GM04503 (cell line): ENCODE results near the gene CABYR.

Experiments
- DNase-seq: peaks from one replicate; pipeline ENCODE4 v3.0.0-alpha.2; 2012; ENCODE audit warnings: low read depth

Gene CABYR

DNA sequence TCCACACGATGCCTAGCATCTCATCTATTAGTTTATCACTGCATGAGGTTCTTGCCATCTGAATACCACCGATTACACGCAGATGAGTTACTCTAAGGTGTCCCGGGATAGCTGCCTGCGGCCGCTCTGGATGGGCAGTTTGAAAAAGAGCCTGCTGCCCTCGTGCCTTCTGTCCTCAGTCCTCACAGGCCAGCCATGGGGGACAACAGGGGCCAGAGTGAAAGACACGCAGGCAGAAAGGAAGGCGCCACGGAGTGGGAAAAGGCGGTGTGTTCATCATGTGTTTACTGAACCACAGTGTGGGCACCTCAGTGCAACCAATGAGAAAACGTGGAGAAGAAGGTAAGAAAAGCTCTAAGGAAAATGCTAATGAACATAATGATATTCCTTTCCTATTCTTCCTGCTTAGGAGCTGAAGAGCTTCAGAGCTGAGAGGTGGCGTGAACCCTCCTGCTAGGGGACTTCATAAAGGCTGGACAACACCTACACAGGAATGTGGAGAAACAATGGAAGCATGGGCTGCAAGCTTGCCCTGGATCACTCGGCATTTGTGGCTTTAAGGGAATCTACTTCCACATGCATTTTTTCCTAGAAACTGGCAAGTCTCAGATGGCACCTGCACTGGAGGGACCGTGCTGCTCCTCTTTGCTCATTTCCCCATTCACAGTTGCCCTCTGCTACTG lies 50.9 kb downstream of the CABYR start:
- DNase-seq, result no peak

- no peak for DNase-seq
Measured at GRCh38 chr18:24190590-24190989, 51.7 kb downstream of the CABYR start.

DNA sequence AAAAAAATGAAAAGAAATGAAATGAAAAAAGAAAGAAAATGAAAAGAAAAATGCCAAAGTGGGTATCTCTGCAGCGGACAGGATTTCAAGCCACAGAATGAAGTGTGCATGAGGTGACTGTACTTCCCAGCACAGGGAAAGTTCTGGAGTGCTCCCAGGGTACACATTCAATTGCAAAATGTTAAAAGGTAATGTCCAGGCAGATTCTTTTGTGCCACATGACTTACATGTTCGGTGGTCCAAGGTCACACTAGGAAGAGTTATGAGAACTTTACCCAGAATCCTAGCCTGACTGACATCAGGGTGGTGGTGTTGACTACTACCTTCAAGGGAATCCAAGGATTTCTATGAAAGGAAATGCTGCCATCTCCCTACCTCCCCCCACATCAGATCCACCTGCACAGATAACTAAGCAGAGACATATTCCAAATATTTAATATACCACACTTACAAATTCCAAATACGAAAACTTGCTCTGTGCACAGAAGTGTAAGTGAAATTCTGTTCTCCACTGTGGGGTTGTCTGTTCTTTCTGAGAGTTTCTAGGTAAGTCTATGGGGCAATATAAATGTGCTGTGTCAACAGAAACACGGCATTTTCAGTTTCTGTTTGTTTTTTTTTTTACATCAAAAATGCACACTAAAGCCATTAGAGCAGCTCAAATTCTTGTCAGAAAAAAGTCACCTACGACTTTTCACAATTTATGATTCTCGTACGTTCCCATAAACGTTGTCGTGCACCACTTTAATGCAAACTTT lies 56.6 kb downstream of the CABYR start:
- DNase-seq, result no peak

GRCh38 chr18:24196764-24197163 lies 57.9 kb downstream of the CABYR start:
- no peak for DNase-seq

- DNase-seq, result no peak
Measured at GRCh38 chr18:24197412-24197811, 58.5 kb downstream of the CABYR start.

GRCh38 chr18:24198461-24198860 lies 59.6 kb downstream of the CABYR start:
- DNase-seq, result no peak

DNA sequence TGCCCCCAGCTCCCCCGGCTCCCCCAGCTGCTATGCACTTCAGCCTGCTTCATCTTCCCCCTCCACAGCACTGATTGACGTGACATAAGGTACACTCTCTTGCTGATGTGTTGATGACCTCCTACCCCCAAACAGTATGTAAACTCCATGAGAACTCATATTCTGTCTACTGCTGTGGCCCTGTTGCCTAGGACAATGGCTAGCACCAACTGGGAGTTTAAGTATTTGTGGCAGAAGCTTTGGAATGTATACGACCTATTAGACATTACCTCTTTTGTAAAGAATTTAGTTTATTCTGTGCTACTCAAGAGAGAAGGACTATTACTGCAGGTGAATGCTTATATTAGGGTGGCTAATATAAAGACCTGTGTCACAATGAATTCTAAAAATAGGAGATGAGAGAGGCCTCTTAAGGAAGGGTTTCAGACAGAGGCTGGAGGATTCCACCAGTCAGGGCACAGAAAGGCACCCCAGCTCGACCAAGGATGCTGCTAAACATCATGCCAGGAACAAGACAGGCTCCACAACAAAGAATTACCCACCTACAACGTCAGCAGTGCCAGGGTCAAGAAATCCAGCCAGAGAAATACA lies 60.6 kb downstream of the CABYR start:
- DNase-seq, result no peak

DNA sequence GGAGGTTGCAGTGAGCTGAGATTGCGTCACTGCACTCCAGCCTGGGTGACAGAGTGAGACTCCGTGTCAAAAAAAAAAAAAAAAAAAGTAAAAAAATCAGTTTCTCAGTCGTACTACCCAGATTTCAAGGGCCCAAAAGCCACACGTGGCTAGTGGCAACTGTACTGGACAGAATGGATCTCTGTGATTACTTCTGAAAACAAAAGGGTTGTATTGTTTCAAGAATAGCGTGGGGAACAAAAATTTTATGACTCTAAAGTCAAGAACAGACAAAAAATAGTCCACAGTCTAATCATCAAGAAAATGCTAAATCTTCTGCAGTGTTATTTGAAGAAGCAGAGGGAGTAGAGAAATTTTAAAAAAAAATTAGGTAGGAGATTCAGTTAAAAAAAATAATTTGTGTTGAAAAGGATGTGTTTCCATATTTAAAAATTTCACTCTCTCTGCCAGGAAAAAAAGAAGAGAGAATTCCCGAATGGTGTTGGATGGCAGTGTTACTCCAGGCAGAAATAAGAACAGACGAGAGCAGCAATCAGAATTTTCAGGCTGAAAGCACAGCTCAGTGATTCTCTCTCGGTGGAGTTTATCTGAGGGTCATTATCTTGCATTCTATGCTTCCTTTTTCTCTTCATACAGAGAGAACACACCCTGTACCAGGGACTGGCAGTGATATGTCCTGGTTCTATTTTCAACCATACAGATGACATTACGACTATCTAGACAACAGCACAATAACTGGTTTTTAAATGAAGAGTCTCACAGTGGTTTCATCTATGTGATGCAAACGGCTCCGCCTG lies 61.8 kb downstream of the CABYR start:
- no peak for DNase-seq

DNA sequence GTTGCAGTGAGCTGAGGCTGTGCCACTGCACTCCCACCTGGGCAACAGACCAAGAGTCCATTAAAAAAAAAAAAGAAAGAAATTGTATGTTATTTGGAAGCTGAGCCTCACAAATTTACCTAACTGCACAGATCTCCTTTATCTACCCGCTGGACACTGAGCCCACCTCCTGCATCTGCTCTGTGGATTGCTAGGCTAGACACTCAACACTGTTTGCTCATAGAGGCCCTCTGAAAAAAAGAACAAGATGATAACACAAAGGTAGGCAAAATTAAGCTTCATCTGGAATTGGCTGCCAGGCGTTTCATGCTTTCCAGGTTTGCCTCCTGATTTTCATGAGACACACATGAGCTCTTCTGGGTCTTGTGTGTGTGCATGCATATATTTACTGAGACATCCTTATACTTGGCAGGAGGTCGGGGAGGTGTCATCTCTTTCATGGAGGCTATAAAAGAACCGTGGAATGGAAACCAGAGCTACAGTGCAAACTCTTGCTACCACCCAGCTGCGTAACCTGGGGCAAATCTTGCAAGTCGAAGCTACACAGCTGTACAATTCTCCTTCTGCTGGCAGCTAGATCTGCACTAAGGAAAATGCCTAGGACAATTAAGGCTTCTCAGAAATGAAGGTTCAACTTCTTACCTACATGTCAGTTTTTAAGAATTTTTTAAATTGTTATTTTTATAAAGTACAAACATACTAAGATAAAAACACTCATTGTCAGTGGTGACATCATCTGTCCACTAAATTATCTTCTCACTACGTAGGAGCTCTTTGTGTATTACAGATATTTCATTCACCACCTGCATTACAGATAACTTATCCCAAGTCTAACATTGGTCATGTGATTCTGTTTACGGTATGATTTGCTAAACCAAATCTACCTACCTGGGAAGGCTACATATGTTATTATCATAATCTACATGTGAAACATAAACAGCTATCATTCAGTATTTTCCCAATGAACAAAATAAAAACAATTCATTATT lies 63.1 kb downstream of the CABYR start:
- no peak for DNase-seq

GRCh38 chr18:24204904-24205303 lies 66.0 kb downstream of the CABYR start:
- DNase-seq, result no peak

- DNase-seq, result no peak
Measured at GRCh38 chr18:24208270-24209035, 69.6 kb downstream of the CABYR start.

DNA sequence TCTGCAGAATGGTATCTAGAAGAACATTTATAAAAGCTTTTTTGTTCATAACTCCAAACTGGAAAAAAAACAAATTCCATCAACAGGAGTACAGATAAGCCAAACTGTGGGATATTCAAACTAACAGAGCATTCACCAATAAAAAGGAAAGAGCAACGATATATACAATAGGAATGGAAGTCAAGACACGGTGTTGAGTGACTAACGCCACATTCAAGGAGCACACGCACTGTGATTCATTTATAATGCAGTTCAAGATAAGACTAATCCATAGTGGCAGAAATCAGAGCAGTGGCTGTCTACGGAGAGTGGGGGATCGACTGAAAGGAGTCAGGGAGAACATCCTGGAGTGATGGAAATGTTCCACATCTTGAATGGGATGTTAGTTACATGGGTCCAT lies 70.7 kb downstream of the CABYR start:
- DNase-seq, result no peak
